Bronchus fibroblast of lung (primary cell): ENCODE data around the gene HHEX. TPM values are rescaled to one million over a fixed set of nuclear protein-coding genes. Genes with fewer than 3 reads are reported as not detected.

Experiments used
- total RNA-seq: library from RNA; depleted of rRNA; stranded (reverse); fragments of >200 nt; gene quantifications from 2 replicates; pipeline ENCODE4 v1.2.3, GENCODE V29; 2015

The HHEX gene
- total RNA-seq: 1.6 and 1.8 TPM in 2 replicates

GRCh38 chr10:92689663-92690210 lies at the start of gene HHEX:
Gene HHEX (plus strand): TSS chr10:92689955. CDS start chr10:92689987, 32 bp downstream.

Other genes with a start within 250 kb of the HHEX start
- 11.7 and 12.9 TPM in 2 replicates for gene IDE, start 115.9 kb upstream of the HHEX start, total RNA-seq
- 32.9 and 37.5 TPM in 2 replicates for gene KIF11, start 96.8 kb upstream of the HHEX start, total RNA-seq
- 3.7 and 5.9 TPM in 2 replicates for gene EXOC6, start 158.6 kb downstream of the HHEX start, total RNA-seq